ENCODE data around the gene ABHD16B. TPM values are rescaled to one million over a fixed set of nuclear protein-coding genes. Genes with fewer than 3 reads are reported as not detected.
A peak's percentile ranks its signal among the peaks of the same experiment; 100 is the strongest.

ABHD16B gene
- total and polyA plus RNA-seq, 2 donors (not counting 3 experiments of a cell fraction or from before 2014, with no cell fraction given), result not detected

DNA sequence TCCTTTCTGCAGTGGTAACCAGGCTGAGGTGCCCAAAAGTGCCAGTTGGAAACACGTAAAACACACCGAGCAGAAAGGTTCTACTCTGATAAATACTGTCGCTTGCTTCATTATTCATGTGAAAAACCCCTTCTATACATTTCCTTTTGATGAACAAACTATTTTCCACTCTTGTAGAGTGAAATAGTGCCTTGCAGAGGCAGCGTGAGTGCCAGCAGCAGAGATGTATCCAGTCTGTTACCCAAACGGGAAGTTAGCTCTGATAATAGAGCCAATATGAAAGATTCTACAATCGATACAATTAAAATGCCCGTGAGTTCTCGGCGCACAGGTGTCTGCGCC is 31.7 kb upstream of the ABHD16B start:
- Histone ChIP-seq H3K36me3 (ENCODE audit: control insufficient read depth in 2 of 2, extremely low read depth in 1 of 2, insufficient read depth in 2 of 2, low read length in 2 of 2) (no peaks in the 10 kb centered on the region), H2AFZ (ENCODE audit: low read depth, low read length) (no peak overlapping the region), H3K27me3 (ENCODE audit: control insufficient read depth in 2 of 2, insufficient read depth in 2 of 2, low read length in 2 of 2) (peaks cover 18 to 32% of the 10 kb centered on the region in 2 experiments), H3K4me2 (ENCODE audit: insufficient read depth, low read length) (peak overlapping the region; percentile 69), H4K20me1 (replicated peaks; ENCODE audit: control insufficient read depth, extremely low read depth, insufficient read depth, low read length) (no peaks in the 10 kb centered on the region), H3K4me1 (ENCODE audit: control insufficient read depth, extremely low read depth, insufficient read depth, low read length) (peaks cover 7% of the 10 kb centered on the region), H3K4me3 (replicated peaks in 1 of 3; ENCODE audit: insufficient read depth in 1 of 3, low read depth in 1 of 3, low read length in 3 of 3) (peak overlapping the region in 2 of 3 experiments; percentile 37 to 46), H3K9me3 (replicated peaks; ENCODE audit: control insufficient read depth, insufficient read depth, low read length) (no peaks in the 10 kb centered on the region), H3K27ac (ENCODE audit: insufficient read depth, low read depth, low read length) (no peak overlapping the region), H3K9me1 (replicated peaks; ENCODE audit: control insufficient read depth, extremely low read depth, insufficient read depth, low read length) (no peaks in the 10 kb centered on the region), H3K9ac (replicated peaks; ENCODE audit: extremely low read depth, insufficient read depth, low read length) (no peak overlapping the region), H3K79me2 (ENCODE audit: control insufficient read depth, insufficient read depth, low read length) (no peaks in the 10 kb centered on the region)
- dilution Hi-C loops (cut with MboI; ENCODE audit: extremely low pct_ligation_motif_present, low sequenced_read_pairs) (no loop called here), intact Hi-C loops (cut with micrococcal nuclease) (loop anchor here (5.0 kb wide), 1 partner anchor 33 kb away; the partner anchor contains the start of gene ABHD16B)
- TF ChIP-seq, protein P1, sequence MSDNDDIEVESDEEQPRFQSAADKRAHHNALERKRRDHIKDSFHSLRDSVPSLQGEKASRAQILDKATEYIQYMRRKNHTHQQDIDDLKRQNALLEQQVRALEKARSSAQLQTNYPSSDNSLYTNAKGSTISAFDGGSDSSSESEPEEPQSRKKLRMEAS (IDR thresholded peaks at IDR 0.05; ENCODE audit: insufficient read depth, insufficient read length), result no peak
- TF ChIP-seq POLR2A (IDR thresholded peaks at IDR 0.05; ENCODE audit: low read depth, low read length), result no peak
- TF ChIP-seq, protein P2, sequence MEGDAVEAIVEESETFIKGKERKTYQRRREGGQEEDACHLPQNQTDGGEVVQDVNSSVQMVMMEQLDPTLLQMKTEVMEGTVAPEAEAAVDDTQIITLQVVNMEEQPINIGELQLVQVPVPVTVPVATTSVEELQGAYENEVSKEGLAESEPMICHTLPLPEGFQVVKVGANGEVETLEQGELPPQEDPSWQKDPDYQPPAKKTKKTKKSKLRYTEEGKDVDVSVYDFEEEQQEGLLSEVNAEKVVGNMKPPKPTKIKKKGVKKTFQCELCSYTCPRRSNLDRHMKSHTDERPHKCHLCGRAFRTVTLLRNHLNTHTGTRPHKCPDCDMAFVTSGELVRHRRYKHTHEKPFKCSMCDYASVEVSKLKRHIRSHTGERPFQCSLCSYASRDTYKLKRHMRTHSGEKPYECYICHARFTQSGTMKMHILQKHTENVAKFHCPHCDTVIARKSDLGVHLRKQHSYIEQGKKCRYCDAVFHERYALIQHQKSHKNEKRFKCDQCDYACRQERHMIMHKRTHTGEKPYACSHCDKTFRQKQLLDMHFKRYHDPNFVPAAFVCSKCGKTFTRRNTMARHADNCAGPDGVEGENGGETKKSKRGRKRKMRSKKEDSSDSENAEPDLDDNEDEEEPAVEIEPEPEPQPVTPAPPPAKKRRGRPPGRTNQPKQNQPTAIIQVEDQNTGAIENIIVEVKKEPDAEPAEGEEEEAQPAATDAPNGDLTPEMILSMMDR (IDR thresholded peaks at IDR 0.05; ENCODE audit: extremely low read depth in 1 of 2, insufficient read depth in 1 of 2, low read depth in 1 of 2, low read length in 2 of 2), result no peak
- TF ChIP-seq POLR2AphosphoS5 (IDR thresholded peaks at IDR 0.05; ENCODE audit: insufficient read depth, low read depth, low read length), result no peak
- no peak for TF ChIP-seq JUN (IDR thresholded peaks at IDR 0.05; ENCODE audit: borderline replicate concordance, insufficient read depth, insufficient read length, low read depth)
- TF ChIP-seq MYC (IDR thresholded peaks at IDR 0.05; ENCODE audit: low read depth, low read length), result no peak
- no peak for TF ChIP-seq GATA2 (IDR thresholded peaks at IDR 0.05; ENCODE audit: insufficient read depth, insufficient read length, low read depth, low read length)
- TF ChIP-seq EZH2 (IDR thresholded peaks at IDR 0.05; ENCODE audit: borderline replicate concordance, low read depth, low read length, severe bottlenecking), result no peak
- TF ChIP-seq FOS (IDR thresholded peaks at IDR 0.05; ENCODE audit: borderline replicate concordance, insufficient read depth, low read length), result no peak
- no TSS peak for BruUV-seq (replicated peaks)
- DNase-seq (ENCODE audit: low read depth, low spot score) (peak; percentile 26), FAIRE-seq (no peak)
- ChIA-PET POLR2A (no interaction called here), CTCF (no interaction called here)

Data from endothelial cell of umbilical vein (primary cell).